GM12891 (cell line): ENCODE results near the gene DHX35.

Source experiments
- POLR2A ChIP-seq: IDR thresholded peaks from 2 replicates; pipeline ENCODE4 v1.6.1; 2011; ENCODE audit warnings: low read depth, low read length, control low read depth
- POLR2AphosphoS5 ChIP-seq: IDR thresholded peaks from 2 replicates; pipeline ENCODE4 v1.6.1; 2011; ENCODE audit warnings: low read depth, low read length, control low read depth
- SPI1 ChIP-seq: IDR thresholded peaks from 2 replicates; pipeline ENCODE4 v1.6.1; 2011; ENCODE audit warnings: low read depth, low read length, control low read depth
- TAF1 ChIP-seq: IDR thresholded peaks from 2 replicates; pipeline ENCODE4 v1.6.1; 2011; ENCODE audit warnings: low read depth, low read length, control low read depth

GRCh38 chr20:39016041-39016440 lies 53.9 kb downstream of the DHX35 start:
- TF ChIP-seq POLR2A (no peak), POLR2AphosphoS5 (no peak), TAF1 (no peak), SPI1 (no peak)
